DOHH2 (cell line): ENCODE results near the gene CFI.

ENCODE experiments used
- CTCF ChIP-seq: fragments of 200-600 bp; sonication (generic); IDR thresholded peaks from one replicate; pipeline ENCODE4 v1.5.1; 2014; ENCODE audit warnings: antibody characterized with exemption, mild to moderate bottlenecking, low read depth, low read length; ENCODE audit not compliant: poor library complexity, severe bottlenecking
- EZH2phosphoT487 ChIP-seq: fragments of 200-600 bp; sonication (generic); IDR thresholded peaks from 2 replicates; pipeline ENCODE4 v1.6.1; 2017; ENCODE audit warnings: borderline replicate concordance, mild to moderate bottlenecking, antibody characterized with exemption, low read length, moderate library complexity, mixed read lengths

- TF ChIP-seq CTCF (no peak), EZH2phosphoT487 (no peak)
Observed at GRCh38 chr4:109719604-109720003, 82.2 kb downstream of the CFI start.
